ENCODE data around the gene UBE2H.
"Not testable (repeated sequence)": the region's sequence is repeated elsewhere in the genome, so short reads cannot be mapped to it uniquely, and the experiment has no call there.

The UBE2H gene

DNA sequence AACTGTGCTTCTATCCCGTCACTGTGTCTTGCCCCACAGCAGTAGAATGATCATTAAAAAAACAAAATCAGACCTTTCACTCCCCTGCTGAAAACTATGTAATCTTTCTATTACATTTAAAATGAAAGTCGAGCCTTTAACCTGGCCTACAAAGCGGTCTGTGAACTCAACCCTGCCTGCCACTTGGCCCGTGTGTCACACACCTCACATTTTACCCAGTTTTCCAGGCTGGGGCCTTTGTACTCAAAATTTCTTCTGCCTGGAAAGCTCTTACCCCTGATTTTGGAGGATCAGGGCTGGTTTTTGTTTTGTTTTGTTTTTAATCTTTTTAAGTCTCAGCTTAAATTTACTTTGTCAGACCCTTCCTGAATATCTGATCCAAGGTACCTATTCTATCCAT, 82.1 kb downstream of the UBE2H start:
- no peak for DNase-seq

DNA sequence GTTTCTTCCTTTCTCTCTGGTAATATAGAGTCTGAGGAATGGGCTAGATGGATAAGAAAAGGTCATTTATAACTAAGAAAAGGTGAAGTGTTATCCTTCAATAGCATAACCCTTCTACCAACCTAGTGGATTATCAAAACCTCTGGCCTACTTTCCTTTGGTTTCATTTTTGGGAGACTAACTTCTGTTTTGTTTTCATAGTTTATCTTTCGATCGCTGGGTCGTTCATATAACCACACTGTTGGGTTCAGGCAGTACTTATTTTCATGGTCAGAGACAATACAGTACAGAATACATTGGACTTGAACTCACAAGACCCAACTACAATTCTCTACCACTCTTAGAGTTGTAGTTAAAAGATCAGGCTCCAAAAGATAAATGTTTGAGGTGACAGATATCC, 86.5 kb downstream of the UBE2H start:
- DNase-seq: no peak

DNA sequence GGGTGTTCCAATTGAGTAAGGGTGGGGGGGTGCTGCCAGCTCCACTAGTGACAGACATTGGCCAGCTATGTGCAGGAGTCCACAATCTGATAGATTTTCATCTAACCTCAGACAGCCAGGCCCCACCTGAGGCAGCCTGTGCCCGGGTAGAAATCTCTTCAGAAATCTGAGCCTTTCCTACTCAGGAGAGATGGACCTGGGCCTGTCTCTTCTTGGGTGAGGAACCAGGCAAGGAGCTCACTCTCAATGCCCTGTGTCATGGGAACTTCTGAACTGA, 86.9 kb downstream of the UBE2H start:
- DNase-seq: no peak

DNA sequence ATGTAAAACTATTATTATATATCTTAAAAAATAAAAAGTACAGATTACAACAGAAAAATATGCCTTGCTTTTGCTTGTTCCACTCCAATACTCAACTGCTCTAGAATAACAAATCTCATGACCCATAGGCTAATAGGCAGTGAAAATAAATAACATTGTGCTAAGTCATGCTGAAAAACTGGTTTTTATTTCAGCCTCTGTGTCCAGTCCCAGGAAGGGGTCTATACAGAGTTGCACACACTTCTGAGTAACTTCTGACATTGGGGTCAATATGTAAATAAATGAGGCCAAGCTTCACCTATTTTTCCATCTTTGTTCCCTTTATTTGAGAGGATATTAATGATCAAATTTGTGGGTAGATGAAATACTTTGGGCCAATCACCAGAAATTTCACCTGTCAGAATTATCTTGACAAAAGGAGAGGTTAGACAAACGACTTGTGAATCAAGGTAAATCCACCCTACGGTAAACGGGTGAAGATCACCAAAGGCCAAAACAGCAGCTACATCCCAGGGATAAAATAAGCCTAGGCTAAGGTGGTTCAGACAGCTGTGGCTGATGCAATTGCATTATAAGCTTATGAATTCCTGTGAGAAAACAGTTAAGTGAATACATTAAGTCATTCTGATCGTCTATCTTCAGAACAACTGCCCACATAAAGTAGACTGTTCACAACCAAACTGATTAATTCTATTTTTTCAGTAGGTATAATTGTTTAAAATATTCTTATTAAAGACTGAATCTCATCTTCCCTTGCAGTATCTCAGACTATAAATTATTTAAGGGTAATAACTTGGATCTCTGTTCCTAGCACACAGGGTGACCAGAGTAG, 87.5 kb downstream of the UBE2H start:
- no peak for DNase-seq

DNA sequence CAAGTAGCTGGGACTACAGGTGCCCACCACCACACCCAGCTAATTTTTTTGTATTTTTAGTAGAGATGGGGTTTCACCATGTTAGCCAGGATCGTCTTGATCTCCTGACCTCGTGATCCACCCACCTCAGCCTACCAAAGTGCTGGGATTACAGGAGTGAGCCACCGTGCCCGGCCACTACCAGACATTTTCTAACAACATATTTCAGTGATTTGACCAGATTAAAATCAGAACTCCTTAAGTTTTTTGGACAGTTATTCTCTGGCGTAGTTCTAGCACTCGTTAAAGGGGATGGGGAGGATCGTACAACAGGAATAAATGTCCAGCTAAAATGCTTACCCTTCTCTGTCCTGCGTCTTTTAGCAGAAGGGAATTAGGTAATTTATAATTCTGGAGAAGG, 88.1 kb downstream of the UBE2H start:
- DNase-seq: not testable (repeated sequence)

DNA sequence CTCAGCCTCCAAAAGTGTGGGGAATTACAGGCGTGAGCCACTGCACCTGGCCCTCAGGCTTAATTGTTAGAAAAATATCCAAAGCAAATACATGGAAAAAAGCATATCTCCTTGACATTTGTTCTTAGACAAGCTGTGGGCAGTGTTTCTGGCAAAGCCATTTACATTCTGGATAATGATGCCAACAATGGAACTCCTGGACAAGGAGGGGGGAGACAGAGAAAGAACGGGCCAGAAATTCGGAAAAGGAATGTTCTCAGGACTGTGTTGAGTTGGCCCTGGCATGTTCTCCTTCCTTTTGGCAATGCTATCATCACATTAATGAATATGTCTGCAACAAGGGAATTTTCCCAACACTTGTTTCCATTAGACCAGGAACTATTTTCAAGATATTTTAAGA, 88.7 kb downstream of the UBE2H start:
- DNase-seq: peak in 1 of 14 donors; percentile 11

DNA sequence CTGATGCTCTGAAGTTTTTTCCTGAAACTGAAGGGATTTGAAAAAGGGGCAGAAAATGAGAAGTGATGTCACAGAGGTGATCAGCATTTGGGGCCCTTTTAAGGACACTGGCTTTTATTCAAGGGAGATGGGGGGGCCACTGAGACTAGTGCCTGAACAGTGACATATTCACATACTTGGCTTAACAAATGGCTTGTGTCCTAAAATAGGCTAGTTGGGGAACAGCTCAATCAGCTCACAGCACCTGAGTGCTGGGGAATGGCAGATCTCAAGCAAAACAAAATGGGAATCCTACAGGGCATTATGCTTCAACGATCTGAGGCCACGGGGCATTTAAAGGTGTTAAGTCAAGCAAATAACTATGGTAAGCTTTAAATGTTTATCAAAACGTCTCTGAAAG, 90.1 kb downstream of the UBE2H start:
- peak in 2 of 14 donors; percentile 14 to 16 for DNase-seq

DNA sequence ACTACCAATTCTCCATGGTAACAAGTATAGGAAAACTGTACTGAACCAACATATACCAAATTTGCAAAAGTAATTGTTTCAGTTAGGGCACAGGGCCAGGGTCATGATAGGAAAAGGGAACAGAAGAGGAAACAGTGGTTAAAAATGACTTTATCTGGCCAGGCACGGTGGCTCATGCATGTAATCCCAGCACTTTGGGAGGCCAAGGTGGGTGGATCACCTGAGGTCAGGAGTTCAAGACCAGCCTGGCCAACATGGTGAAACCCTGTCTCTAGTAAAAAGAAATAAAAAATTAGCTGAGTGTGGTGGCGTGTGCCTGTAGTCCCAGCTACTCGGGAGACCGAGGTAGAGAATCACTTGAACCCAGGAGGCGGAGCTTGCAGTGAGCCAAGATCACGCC, 92.0 kb downstream of the UBE2H start:
- not testable (repeated sequence) for DNase-seq

DNA sequence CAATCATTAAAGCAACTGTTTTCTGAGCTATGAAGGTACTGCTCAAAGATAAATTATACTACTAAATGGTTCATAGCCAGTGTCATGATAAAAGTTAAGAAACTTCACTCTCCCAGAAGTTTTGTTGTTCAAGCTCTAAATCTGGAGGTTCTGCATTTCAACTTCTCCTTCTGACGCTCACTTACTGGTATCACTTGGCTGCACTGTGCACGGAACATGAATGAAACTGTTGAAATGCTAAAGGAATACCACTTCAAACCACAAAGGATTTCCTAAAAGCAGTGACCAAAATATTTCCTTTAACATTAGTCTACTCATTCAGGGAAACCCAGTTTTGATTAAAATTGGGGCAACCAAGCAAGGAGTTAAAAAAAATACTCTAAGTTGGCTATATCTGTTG, 93.6 kb downstream of the UBE2H start:
- peak in 1 of 14 donors; percentile 14 for DNase-seq

DNA sequence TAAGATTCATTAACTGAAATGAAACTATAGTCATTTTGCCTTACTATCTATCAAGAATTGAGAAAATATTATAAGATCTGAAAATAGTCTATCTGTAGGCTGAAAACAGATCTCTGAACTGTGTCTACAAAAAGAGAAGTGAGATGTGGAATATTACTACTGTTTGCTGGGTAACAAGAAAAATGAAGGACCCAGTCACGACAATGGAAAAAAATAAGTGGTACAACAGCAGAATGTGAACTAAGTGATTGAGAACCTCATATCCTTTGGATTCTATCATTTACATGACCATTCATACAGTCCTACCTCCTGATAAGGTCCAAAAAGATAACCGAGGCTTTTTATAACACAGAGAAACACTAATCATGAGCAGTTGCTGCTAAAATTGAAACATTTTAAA, 94.3 kb downstream of the UBE2H start:
- no peak for DNase-seq

DNA sequence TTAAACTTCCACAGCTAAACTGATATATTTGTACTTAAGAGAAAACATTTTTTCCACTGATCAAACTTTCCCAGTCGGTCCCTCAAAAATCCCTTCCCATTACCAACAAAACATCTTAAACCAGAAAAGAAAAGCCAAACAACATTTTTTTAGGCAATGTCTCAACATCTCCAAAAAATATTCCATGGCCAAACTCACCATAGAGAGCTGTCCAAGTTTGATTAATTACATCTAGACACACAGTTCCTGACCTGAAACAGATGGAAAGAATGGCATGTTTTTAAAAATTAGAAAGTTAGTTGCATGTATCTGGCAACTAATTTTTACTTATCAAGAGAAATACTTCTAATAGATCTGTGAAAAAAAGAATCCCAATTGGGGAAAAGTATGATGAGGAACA, 95.4 kb downstream of the UBE2H start:
- DNase-seq: no peak

DNA sequence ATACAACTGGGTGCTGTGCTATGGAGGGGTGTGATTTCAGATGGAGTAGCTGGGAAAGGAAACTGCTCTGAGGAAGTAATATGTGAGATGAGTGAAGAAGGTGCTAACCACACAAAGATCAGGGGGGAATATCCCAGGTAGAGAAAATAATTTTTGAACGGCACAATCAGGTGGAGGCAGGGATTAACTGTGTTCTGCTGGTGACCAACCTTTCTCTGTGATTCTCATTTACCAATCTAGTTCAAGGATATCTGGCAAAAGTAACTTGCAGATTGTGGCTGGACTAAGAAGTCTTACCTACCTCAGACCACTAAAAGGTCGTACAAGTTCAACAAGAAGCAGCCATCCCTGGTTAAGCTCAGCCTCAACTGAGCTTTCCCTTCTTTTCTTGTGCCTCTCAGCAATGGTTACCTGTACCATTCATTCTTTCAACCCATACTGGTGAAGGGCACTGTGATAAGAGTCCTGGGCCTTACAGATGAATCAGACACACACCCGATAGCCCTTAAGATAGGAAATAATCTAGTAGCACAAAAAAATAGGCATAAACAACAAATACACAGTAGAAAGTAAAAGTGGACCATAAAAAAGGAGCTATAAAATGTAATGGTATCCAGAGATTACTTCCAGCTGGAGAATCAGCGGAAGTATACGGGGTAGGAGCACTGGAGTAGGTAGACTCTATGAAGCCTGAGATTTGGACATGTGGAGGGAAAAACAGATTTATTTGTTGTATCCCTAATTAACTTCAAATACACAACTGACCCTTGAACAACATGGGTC, 96.6 kb downstream of the UBE2H start:
- no peak for DNase-seq

DNA sequence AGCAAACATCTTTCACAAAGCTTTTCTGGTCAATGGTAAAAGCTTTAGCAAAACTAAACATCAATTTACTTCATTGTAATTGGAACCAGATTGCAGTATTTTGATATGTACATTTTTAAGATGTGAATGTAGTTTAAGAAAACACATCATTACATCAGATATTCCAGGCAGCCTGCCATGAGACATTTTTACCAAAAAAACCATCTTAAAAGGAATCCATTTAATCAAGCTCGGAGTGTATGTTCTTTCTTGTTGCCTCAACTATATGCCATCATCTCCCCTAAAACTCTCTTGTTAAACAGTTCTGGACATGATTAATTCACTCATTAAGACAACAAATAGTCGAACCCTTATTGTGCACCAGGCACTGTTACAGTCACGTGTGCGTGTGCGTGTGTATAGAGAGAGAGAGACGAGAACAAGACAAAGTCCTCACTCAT, 97.5 kb downstream of the UBE2H start:
- no peak for DNase-seq

DNA sequence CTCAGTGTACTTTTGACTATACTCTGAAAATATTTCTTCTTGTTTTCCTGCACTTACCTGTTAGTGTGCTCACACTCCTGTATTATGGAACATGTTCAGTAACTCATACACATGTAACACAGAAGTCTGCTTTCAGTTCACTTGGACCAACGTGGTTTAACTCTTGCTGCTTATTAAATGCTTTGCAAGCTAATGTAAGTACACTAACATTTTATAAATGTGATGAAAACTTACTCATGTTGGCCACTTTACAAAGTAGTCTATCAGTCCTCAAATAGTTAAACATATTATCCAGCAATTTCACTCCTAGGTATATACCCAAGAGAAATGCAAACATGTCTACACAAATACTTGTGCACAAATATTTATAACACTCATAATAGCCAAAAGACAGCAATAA, 98.4 kb downstream of the UBE2H start:
- no peak for DNase-seq

DNA sequence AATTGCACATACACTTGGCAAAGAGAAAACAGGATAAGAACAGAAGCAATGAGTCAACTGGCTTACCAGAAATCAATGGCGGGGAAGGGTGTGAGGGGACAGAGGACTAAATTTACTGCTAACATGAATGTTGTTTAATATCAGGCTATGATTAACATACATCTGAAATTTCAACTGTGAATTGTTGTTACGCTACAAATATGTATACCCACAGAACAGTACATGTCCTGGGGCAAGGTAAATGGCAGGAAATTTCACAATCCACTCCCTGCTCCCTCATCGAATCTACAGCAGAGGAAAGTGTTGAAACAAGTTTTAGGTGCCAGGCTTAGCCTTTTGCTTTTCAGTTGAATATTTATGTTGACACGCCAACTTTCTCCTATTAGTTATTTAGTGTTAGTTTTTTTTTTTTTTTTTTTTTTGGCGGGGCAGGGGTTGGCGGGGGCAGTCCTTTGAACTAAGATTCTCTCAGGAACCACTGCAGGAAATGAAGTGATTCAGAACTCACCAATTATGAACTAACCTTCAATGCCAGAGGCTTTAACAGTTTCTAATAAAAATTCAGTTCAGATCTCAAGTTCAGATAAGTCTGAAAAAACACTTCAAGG, 99.0 kb downstream of the UBE2H start:
- no peak for DNase-seq

DNA sequence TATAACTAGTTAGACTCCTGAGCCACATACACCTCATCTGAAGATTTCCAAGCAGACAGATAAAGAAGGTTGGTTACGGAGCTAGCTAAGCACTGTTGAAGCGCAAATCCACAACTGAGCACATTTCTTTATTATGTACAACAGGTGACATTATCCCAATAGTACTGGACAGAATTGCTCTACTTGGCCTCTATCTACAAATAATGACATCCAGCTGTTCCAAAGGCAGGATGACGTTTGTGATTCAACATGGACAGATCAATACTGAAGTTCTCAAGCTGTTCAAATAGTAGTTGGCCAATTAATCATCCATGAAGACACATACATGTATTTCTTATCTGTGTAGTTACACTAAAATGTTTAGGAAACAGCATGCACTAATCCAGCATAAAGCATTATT, 101.0 kb downstream of the UBE2H start:
- DNase-seq: no peak

DNA sequence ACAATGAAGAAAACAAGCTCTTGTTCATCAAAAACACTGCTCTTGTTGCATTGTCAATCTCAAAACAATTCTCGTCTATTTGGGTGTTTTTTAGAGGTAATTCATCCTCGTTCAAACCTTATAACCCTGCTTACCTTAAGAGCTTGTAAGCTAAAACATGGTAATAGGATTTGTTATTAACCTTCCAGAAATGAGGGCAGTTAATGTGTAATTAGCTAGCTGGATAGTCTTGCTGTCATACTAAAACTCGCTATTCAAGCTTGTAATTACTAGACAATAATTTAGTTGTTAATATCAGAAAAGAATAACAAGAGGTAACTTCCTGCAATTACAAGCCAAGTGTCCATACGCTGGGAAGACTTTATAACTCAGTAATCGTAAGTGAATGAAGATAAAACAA, 101.6 kb downstream of the UBE2H start:
- DNase-seq: no peak

DNA sequence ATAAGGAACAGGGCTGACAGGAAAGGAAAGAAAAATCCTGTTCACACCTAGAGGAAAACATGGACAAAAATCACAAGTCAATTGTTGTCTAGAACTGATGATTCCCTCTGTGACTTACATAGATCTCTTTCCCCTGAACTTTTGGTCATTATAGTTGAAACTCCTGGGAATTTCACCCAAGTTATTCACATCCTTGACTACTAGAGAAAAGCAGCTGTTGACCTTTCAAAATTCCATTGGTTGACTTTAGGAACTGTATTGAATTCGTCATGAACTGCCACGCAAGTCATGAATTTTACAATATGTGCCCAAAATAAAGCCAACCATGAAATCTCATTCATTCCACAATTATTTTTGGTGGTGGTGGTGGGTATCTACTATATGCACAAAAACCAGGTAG, 104.3 kb downstream of the UBE2H start:
- DNase-seq: no peak

DNA sequence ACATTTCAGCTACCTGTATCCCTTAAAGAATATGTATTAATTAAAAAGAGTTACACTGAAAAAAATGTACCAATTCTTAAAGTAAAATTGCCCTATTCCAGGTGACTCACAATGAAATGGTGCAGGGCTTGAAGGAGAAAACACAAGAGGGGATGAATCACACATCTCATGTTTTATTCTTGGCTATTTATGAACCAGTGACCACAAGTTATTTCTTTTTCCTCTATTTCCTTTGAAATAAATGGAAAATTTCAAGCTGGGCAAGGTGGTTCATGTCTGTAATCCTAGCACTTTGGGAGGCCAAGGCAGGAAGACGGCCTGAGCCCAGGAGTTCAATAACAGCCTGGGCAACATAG, 106.8 kb downstream of the UBE2H start:
- DNase-seq: no peak

DNA sequence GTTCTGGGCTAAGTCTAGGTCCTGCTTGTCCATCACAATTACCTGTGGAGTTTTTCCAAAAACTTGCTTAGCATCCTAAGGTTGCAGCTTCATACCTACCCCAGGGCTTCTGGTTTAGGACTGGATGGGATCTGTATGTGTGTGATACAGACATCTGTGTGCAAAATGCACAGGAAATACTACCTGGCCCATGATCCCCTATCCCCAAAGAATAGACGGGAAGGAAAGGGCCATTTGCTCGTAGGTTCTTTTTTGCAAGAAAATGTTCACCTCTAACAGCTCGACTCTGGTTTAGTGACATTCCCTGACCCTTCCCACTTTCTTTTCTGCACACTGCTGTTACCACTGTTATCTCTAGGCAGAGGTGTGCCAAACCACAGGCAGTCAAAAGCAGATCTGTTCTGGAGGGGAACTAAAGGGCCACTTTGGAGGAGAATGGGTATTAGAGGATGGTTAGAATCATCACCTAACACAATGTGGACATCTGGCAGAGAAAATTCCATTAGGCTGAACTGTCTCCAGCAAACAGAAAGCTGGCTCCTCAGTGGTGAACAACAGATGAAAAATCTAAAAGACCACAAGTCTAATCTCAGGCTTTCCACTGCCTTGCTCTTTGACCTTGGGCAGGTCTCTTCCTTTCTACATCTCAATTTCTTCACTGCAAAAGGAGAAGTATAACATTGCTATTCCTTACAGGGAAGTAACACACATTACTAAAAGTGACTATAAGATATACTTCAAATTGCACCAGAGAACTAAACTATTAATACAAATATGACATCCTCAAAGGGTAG, 107.4 kb downstream of the UBE2H start:
- no peak for DNase-seq

DNA sequence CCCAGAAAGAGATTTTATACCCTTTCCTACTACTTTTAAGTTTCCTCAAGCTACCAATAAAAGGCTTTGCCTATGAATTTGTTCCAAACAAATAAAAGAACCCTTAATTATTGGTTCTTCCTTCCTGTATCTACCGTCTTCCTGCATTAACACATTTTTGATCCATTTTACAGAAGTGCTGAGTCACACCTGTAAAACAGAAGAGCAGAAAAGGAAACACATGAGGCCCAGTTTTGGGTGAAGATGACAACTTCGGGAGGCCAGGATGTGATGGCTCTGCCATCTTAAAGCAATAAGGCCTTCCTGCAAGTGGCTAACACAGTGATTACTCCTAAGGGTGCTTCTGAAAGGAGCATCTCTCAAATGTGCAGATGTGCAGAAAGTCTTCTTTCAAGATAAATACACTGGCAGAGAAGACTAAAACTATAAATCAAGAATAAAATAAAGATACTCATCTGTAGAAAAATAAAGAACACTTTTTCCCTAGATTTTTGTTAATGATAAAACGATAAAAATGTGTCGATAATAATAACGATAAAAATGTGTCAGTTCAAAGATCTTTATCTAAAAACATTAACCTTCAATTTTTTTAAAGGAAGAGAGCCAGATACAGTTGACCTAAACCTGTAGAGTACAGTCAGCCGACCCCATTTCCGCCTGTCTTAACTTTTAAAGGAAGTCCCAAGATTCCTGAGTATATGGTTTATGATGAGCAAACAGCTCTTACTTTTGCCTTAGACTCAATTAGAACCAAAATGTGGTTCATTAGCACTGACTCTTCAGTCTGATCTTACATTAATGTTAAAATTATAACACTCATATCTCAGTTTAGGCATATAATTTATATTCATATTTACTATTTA, 108.6 kb downstream of the UBE2H start:
- DNase-seq: no peak

DNA sequence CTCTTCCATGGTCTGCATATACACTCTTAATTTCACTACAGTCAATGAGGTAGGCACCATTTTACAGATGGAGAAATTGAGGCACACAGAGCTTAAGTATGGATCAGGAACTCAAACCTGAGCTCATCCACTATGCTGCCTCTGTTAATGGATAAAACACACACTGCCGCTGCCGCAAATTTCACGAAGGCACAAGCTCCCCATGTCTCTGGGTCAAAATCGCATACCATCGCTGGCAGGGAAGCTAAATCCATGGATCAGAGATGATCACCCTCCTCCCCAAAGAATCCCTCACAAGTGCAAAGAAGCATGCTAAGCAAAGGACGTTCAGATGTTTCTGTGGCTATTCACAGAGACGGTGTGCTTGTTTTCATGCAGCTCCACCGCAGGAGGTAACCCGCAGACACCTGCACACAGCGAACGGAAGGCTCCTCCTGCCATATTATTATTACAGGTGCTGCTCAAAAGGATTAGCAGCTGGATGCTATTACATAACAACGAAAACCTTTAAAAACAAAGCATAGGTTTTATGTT, 109.3 kb downstream of the UBE2H start:
- no peak for DNase-seq

Data from C1 segment of cervical spinal cord (tissue), 14 donors.